GM19193 (cell line): ENCODE measurements around the gene KIF22.

Source experiments
- POLR2A ChIP-seq: IDR thresholded peaks from 4 replicates; pipeline ENCODE4 v1.6.1; 2011; ENCODE audit not compliant: insufficient read depth, insufficient read length; ENCODE audit errors: extremely low read depth

KIF22 gene

DNA sequence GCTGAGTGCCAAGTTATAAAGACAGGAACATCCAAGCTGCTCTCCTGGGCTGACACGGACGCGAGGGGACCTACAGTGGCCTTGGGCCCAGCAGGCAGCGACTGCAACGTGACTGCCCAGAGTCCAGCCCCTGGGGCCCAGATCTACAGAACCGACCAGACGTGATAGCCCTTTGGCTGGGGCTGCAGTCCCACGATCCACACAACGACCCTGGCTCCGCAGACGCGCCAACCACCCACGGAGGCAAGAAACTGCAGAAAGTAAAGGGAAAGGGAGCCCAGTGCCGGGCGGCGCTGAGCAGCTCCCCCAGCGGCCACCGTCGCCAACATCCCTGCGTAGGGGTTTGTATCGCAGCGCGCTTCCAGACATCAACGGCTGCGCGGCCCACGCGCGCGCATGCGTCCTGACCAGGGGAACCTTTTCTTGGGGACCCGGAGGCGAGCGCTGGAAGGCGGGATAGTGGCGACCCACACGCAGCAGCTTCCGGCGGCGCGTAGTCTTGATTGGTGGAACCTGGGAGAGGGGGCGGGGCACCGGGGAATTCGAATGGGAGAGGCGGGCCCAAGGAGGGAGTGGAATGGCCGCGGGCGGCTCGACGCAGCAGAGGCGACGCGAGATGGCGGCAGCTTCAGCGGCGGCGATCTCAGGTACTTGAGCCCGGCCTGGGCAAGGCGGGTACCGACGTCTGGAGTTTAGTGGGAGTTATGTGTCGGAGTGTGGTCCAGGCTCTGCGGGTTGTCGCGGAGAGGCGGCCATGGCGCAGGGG lies at the start of gene KIF22:
TSS of gene KIF22 (plus strand) at position 569 of the 766 bp plus-strand sequence. CDS start at position 578, 9 bp downstream.
- peak; percentile 88 for TF ChIP-seq POLR2A

DNA sequence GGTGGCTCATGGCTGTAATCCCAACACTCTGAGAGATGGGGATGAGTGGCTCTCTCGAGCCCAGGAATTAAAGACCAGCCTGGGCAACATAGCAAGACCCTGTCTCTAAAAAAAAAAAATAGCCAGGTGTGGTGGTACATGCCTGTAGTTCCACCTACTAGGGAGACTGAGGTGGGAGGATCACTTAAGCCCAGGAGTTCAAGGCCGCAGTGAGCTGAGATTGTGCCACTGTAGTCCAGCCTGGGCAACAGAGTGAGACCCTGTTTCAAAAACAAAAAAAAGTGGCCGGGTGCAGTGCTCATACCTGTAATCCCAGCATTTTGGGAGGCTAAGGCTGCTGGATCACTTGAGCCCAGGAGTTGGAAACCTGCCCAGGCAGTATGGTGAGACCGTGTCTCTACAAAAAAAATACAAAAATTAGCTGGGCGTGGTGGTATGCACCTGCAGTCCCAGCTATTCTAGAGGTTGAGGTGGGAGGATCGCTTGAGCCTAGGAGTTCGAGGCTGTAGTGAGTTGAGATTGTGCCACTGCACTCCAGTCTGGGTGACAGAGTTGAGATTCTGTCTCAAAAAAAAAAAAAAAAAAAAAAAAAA lies 47.8 kb upstream of the KIF22 start:
- no peak for TF ChIP-seq POLR2A

DNA sequence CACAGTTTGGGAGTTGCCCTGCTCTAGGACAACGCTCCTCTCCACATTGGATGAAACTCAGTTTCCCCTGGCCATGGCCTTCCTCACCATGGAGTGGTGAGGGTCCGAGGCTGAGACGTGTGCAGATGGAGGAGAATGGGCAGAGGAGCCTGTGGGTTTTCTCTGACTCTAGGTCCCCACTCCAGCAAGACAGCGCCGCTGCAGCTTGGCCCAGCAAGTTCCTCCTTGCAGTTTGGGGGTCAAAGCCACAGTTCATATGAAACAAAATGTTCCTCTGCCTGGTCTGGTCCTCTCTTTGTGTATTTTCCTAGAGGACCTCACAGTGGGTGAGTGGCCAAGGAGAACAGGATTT lies 47.1 kb upstream of the KIF22 start:
- TF ChIP-seq POLR2A, result no peak

DNA sequence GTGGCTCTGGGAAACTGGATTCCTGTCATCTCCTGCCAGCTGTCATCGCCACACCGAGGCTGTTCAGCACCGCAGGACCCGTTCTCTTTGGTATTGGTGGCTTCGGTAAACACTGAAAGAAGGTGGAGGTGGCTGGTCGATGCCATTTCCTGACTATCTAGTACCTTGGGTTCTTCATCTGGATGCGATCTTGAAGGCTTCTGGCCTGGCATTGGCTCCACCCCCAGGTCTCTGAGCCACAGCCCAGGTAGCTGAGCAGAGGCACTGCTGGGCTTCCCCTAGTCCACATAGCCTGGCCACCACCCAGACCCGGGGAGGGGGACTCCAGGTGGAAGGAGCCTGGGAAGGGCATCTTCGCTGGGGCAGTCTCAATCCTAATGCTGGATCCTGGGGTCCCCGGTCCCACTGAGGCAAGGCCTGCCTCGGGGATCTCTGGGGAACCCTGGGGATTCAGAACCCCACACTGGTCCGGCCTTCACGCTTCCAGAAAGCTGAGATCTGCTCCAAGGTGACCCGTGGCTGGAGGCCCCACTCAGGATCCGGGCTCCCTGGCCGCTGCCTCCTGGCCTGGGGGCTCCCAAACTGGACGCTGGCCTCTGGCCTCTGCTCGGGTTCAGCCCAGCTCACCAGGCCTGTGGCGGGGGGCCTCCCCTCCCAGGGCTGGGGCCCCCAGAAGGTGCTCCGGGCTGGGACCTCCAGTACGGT lies 46.6 kb upstream of the KIF22 start:
- TF ChIP-seq POLR2A, result no peak

DNA sequence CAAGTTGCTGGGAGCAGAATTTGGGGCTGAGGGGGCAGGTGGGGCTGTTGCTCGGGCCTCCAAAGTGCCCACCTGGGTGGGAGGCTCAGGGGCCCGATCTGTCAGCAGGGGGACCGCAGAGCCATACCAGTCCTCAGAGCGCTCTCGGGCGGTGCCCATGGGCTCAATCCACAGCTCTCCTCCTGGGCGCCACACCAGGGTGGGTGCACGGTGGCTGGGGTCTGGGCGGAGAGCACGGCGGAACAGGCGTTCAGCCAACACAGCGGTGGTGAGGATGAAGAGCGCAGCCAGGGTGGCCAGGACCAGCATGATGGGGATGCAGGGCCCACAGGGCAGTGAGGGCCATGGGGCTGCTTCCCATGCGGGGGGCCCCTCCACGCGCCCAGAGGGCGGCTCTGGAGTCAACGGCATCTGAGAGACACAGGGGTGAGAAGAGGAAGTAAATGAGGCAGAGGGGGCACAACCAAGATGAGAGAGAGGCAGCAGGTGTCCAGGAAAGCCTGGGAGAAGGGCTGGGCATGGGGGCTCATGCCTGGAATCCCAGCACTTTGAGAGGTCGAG lies 45.9 kb upstream of the KIF22 start:
- no peak for TF ChIP-seq POLR2A

DNA sequence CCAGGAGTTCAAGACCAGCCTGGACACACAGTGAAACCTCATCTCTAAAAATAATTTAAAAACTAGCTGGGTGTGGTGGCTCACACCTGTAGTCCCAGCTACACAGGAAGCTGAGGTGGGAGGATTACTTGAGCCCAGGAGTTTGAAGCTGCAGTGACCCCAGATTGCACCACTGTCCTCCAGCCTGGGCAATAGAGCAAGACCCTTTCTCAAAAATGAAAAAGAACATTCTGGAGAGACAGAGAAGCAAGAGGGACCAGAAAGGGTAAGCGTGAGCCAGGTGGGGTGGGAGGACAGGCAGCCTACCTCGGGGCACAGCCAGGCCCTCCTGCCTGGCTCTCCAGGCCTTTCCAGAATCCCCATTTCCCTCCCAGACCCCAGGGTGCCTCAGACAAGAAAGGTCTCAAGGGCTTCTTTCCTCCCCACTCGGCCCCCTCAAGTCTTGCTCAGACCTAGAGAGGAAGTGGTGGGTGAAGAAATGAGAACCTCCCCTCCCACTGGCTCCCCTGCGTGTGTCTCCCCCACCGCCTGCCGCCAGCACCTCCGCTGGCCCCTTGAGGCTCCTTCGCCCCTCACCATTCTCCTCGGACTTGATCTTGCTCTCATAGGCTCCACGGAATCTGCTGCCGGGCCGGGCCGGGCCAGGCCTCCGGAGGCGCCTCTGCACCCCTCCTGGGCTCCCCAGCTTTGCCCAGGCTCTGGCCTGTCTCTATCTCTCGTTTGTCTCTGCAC lies 45.3 kb upstream of the KIF22 start:
- TF ChIP-seq POLR2A, result no peak

DNA sequence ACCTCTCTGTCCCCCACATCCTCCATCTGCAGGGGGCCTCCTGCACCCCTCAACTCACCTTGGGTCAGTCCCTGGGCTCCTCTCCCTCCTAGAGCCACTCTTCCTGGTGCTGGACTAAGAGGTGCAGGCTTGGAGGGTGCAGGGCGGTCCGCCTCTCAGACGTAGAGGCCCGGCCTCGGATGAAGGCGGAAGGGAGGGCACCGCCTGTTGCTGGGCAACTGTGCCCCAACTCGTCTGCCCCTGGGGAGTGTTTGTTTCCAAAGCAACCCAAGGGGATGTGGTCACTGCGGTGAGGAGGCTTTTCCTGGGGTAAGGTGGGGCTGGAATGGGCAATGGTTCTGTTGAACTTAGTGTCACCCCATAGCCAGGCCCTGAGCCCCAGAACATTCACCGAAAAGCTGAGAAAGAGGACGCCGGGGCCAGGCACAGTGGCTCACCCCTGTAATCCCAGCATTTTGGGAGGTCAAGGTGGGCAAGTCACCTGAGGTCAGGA lies 44.7 kb upstream of the KIF22 start, which contains the start of gene C16orf54:
TSS of gene C16orf54 (minus strand) at position 138 of the 493 bp plus-strand sequence. CDS start 1,039 bp downstream, outside the sequence.
- TF ChIP-seq POLR2A, result peak; percentile 56

DNA sequence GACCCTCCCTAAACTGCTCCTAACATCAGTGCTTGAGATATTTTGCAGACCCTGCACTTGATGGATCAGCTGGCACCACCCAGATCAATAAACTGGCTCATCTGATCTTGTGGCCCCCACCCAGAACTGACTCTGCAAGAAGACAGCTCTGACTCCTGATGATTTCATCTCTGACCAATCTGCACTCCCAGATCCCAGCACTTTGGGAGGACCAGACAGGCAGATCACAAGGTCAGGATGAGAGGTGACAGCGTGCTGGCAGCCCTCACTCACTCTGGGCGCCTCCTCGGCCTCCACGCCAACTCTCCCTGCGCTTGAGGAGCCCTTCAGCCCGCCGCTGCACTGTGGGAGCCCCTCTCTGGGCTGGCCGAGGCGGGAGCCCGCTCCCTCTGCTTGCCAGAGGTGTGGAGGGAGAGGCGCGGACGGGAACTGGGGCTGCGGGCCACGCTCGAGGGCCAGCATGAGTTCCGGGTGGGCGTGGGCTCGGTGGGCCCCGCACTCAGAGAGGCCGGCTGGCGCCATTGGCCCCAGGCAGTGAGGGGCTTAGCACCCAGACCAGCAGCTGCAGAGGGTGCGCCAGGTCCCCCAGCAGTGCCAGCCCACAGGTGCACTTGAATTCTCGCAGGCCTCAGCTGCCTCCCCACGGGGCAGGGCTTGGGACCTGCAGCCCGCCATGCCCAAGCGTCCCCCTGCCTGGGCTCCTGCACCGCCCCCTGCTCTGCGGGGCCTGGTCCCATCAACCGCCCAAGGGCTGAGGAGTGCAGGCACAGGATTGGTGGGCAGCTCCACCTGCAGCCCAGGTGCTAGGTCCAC lies 42.4 kb upstream of the KIF22 start:
- TF ChIP-seq POLR2A, result no peak

DNA sequence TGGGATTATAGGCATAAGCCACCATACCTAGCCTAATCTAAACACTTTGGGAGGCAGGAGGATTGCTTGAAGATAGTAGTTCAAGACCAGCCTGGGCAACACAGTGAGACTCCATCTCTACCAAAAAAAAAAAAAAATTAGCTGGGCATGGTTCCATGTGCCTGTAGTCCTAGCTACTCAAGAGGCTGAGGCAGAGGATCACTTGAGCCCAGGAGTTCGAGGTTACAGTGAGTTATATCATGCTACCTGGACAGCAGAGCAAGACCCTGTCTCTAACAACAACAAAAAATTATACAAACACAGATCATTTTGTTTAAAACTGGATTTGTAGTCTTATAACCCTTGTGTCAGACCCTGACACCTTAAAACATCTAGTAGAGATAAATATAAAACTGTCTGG lies 37.0 kb upstream of the KIF22 start:
- no peak for TF ChIP-seq POLR2A

DNA sequence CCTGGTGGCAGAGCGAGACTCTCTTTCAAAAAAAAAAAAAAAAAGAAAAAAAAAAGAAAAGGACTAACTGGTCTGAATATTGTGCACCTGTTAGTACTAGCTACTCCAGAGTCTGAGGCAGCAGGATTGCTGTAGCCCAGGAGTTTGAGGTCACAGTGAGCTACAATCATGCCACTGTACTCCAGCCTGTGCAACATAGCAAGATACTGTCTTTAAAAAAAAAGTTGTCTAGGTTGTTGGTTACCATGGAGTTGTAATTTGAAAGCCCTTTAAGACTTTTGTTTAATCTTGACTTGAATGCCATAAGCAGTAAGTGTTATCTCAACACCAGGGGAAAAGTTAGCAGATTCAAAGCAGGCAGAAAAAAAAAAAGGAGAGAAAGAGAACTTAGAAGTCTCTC lies 33.9 kb upstream of the KIF22 start:
- no peak for TF ChIP-seq POLR2A

DNA sequence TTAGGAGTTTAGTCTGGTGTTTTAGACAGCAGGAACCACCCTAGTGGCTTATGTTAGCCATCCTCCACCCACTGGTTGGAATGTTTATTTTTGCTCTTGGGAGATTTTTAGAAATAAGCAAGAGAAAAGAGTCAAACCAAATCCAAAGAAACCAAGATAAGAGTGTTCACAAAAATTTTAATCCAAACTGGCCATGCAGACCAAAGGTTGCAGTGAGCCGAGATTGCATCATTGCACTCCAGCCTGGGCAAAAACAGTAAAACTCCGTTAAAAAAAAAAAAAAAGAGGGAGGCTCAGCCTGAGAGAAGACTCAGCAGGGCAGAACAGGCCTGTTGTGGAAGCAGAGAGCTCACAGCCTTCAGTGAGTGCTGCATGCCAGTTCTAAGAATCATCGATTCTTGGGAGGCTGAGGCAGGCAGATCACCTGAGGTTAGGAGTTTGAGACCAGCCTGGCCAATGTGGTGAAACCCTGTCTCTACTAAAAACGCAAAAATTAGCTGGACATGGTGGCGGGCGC lies 32.5 kb upstream of the KIF22 start:
- no peak for TF ChIP-seq POLR2A

DNA sequence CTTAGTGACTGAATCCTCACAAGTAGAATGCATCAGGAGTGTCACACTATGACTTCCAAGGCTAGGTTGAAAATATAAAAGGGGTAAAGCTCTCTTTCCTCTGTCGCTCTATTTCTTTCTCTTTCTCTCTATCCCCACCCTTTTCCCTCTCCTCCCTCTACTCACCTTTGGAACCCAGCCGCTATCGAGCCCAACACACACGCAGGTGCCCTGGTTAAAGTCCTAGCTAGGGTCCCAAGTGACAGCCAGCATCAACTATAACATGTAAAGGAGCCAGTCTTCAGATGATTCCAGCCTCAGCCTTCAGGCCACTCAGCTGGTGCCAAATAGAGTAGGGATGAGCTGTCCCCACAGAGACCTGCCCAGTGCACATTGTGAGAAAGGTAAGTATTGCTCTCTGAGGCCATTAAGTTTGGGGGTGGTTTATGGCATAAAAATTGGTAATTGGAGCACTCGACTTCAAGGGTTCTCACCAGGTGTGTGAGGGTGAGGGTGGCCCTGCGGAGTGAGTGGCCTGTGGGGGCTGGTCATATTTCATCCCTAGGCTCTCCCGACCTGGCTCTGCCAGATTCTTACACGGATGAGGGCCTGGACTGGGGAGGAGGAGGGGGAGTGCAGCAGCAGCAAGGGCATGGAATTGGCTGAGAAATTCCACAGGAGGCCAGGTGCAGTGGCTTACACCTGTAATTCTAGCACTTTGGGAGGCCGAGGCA lies 29.8 kb upstream of the KIF22 start:
- TF ChIP-seq POLR2A, result no peak

DNA sequence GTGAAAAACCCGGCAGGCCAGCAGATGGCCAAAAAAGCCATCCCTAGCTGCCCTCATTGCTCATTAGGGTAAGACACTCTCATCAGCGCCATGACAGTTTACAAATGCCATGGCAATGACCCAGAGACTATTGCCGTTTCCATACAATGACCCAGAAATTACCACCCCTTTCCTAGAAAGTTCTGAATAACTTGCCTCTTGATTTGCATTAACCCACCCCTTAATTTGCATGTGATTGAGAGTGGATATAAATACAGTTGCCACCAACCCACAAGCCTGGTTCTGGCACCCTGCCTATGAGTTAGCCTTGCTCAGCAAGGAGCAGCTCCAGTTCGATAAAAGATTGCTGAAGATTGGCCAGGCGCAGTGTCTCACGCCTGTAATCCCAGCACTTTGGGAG lies 28.7 kb upstream of the KIF22 start:
- TF ChIP-seq POLR2A, result no peak

DNA sequence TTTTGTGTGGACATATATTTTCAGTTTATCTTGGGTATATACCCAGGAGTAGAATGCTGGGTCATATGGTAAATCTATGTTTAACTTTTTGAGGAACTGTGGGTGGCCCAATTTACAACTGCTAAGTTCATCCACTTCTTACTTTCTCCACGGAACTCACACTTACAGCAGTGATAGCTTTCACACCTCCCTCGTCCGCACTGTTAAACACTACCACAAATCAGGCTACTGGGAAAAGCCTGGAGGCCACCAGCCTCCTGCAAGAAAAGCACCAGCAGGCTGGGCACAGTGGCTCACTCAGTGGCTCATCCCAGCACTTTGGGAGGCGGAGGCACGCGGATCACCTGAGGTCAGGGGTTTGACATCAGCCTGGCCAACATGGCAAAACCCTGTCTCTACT lies 27.2 kb upstream of the KIF22 start:
- no peak for TF ChIP-seq POLR2A
